Large intestine (tissue), 3 donors: ENCODE data around the gene PRKCD. TPM values are rescaled to one million over a fixed set of nuclear protein-coding genes. Genes with fewer than 3 reads are reported as not detected.

ENCODE experiments used
- DNase-seq, 2 donors: peaks; one replicate each; pipeline versions ENCODE4 v3.0.0 to v3.0.0-alpha.2; 2013
- H3K27ac ChIP-seq: one replicate; pipeline ENCODE4 v1.5.1; 2013; ENCODE audit warnings: low read length
- H3K27me3 ChIP-seq: 2 replicates; pipeline ENCODE4 v1.6.1; 2013; ENCODE audit warnings: low read length; ENCODE audit not compliant: control insufficient read depth, insufficient read depth
- H3K36me3 ChIP-seq: 2 replicates; pipeline ENCODE4 v1.6.1; 2013; ENCODE audit warnings: low read length; ENCODE audit not compliant: control insufficient read depth, insufficient read depth
- H3K4me1 ChIP-seq: one replicate; pipeline ENCODE4 v1.6.1; 2013; ENCODE audit warnings: low read length; ENCODE audit not compliant: control insufficient read depth, insufficient read depth
- H3K4me3 ChIP-seq: one replicate; pipeline ENCODE4 v1.5.1; 2013; ENCODE audit warnings: low read length
- H3K9me3 ChIP-seq: one replicate; pipeline ENCODE4 v1.6.1; 2013; ENCODE audit warnings: mild to moderate bottlenecking, low read depth, low read length, moderate library complexity; ENCODE audit not compliant: control insufficient read depth
- WGBS: methylation state at CpG from one replicate; pipeline ENCODE4 v1.1.5; 2013; ENCODE audit warnings: low lambda C conversion rate; ENCODE audit not compliant: insufficient coverage; 5-methylcytosine and 5-hydroxymethylcytosine counted together
- polyA plus RNA-seq: library from polyadenylated mRNA; unstranded; fragments of 120-200 nt; gene quantifications from one replicate; pipeline ENCODE4 v1.2.1, GENCODE V29; 2013

The PRKCD gene
- polyA plus RNA-seq, 1 donor: 37.0 TPM

DNA sequence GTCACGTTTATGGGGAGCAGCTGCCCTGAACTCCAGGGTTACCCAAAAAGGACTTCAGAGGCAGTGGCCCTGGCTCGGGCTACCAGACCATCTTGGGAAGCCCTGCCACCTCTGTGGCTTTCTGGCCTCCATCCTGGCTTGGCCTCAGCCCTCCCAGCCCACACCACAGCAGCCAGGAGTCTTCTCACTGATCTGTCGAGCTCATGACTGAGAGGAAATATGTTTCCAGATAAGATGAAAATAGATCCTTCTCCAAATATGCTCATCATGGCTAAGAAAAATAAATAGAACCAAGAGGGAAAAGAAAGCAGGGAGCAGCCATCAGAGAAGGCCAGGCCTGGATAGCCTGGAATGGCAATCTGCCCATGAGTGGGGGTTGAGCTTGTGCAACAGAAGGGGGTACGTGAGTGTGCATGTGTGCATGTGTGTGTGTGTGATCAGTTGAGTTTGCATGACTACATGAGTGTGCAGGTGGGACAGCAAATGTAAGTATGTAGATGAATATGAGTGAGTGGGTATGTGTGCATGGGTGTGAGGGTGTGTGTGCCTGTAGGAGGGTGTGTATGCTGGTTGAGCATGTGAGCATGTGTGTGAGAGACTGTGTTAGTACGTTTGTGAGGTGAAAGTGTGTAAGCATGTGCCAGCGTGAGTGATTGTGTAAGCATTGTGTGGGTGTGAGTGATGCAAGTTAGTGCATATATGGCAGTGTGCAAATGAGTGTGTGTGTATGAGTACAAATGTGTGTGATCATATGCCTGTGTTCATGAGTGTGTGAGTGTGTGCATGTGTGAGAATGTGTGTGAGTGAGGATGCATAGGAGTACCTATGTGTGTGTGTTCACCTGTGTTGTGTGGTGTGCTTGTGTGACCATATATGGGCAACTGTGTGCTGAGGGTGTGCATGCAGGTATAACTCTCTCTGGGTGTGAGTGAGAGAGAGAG, 20.8 kb upstream of the PRKCD start:
- H3K27ac ChIP-seq: no peak overlapping the region
- no peak overlapping the region for H3K4me3 ChIP-seq
- no peaks in the 10 kb centered on the region for H3K27me3 ChIP-seq
- H3K9me3 ChIP-seq: no peaks in the 10 kb centered on the region
- DNase-seq: no peak
- no peaks in the 10 kb centered on the region for H3K4me1 ChIP-seq
- WGBS: no CpG with 5 or more reads among the region's 6 CpGs
- no peaks in the 10 kb centered on the region for H3K36me3 ChIP-seq

DNA sequence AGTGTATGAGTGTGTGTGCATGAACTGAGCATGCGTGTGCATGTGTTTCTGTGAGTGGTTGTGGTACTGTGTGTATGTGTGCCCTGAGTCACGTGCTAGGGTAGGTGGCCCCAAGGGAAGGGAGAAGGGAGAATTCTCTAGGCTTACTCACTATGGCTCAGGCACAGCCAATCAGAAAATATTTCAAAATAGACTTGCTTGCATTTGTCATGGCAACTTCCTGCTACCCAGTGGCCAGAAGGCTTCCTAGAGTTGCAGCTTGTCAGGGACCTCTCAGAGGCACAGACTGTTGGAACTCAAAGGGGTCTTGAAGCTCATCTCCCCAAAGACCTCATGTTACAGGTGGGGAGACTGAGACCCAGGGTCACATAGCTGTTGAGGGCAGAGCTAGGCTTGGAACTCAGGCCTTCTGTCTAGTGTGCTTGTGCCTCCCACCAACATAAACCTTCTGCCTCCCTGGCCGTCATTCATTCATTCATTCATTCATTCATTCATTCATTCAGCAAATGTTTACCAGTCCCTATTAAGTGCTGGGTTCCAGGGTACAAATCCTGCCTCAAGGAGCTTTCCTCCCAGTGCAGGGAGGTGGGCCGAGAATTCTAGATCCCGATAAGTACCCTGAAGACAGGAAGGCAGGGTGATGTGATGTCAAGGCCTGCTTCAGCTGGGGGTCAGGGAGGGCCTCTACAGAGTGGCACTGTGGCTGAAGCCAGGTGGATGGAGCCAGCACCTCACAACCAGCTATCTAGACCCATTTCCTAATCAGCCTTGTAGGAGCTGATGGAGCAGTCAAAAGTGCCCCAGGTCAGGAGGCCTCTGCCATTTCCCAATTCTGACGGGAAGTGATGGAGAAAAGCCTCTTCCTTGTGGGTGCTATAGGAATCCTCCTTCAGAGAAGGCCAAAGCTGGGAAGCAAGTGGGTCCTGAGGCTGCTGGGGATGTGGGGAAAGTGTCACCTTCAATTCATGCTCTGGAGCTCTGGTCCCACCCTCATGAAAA, 19.9 kb upstream of the PRKCD start:
- Histone ChIP-seq H3K4me3 (no peak overlapping the region), H3K27me3 (no peaks in the 10 kb centered on the region), H3K36me3 (no peaks in the 10 kb centered on the region), H3K27ac (no peak overlapping the region), H3K9me3 (no peaks in the 10 kb centered on the region), H3K4me1 (peaks cover 8% of the 10 kb centered on the region)
- no peak for DNase-seq
- WGBS: no CpG with 5 or more reads among the region's 6 CpGs

GRCh38 chr3:53142986-53143385, 18.0 kb upstream of the PRKCD start:
- Histone ChIP-seq H3K4me1 (peaks cover 12% of the 10 kb centered on the region), H3K9me3 (no peaks in the 10 kb centered on the region), H3K27ac (no peak overlapping the region), H3K27me3 (no peaks in the 10 kb centered on the region), H3K36me3 (no peaks in the 10 kb centered on the region), H3K4me3 (no peak overlapping the region)
- no CpG with 5 or more reads among the region's 3 CpGs for WGBS
- no peak for DNase-seq

GRCh38 chr3:53144446-53144845, 16.6 kb upstream of the PRKCD start:
- H3K27ac ChIP-seq: no peak overlapping the region
- no CpG with 5 or more reads among the region's 4 CpGs for WGBS
- H3K4me1 ChIP-seq: peaks cover 12% of the 10 kb centered on the region

DNA sequence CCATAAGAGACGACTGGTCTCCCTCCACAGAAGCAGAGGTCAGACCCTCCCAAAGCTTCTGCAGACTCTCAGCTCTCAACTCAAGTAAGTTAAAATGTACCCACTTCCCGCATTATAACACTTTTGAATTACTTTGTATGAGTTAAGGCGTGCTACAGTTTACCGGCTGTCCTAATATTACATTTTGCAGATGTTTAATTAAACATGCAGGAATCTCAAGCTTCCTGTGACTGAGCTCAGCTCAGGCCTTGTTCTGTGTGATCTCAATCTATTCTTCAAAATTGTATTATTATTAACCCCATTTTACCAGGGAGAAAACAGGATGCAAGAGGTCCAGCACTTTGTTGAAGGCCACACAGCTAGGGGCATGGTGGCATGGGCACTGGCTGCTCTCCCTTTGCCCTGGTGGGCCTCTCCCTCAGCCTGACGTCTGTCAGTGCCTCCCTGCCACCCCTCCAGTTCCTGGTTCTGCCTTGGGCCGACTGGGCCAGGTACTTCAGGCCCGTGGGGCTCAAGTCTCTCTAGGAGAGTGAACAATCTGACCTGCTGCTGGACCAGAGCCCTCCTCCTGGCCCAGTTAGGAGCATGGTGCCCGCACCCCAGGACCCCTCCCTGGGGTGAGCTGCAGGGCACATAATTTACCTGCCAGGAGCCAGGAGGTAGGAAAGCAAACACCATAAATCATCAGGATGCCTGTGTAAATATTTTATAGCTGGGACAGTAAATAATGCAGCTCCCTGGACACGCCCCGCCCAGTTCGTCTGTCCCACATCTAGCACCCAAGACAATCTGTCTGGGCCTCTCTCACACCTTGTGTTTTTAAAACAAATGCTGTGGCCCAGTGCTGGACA, 15.9 kb upstream of the PRKCD start:
- Histone ChIP-seq H3K27me3 (no peaks in the 10 kb centered on the region), H3K9me3 (no peaks in the 10 kb centered on the region), H3K4me1 (peaks cover 12% of the 10 kb centered on the region), H3K27ac (peak overlapping the region; percentile 13), H3K36me3 (no peaks in the 10 kb centered on the region), H3K4me3 (no peak overlapping the region)
- 63% methylated on average over 2 of the region's 11 CpGs for WGBS
- DNase-seq: peak in 1 of 2 donors; percentile 70

More at GRCh38 chr3:53144446-53144845, 16.6 kb upstream of the PRKCD start:
- Histone ChIP-seq H3K27me3 (no peaks in the 10 kb centered on the region), H3K36me3 (no peaks in the 10 kb centered on the region), H3K9me3 (no peaks in the 10 kb centered on the region), H3K4me3 (no peak overlapping the region)
- no peak for DNase-seq

- no peak for DNase-seq
Observed at GRCh38 chr3:53145713-53146080, 15.3 kb upstream of the PRKCD start.

GRCh38 chr3:53146319-53146891, 14.6 kb upstream of the PRKCD start:
- no peaks in the 10 kb centered on the region for H3K27me3 ChIP-seq
- peaks cover 18% of the 10 kb centered on the region for H3K4me1 ChIP-seq
- peak overlapping the region; percentile 16 for H3K27ac ChIP-seq
- 100% methylated on average over 2 of the region's 7 CpGs for WGBS
- no peak for DNase-seq
- H3K9me3 ChIP-seq: no peaks in the 10 kb centered on the region
- H3K4me3 ChIP-seq: no peak overlapping the region
- no peaks in the 10 kb centered on the region for H3K36me3 ChIP-seq

More at GRCh38 chr3:53145713-53146080, 15.3 kb upstream of the PRKCD start:
- H3K36me3 ChIP-seq: no peaks in the 10 kb centered on the region
- H3K27ac ChIP-seq: peak overlapping the region; percentile 16
- no peaks in the 10 kb centered on the region for H3K9me3 ChIP-seq
- no peak overlapping the region for H3K4me3 ChIP-seq
- WGBS: no CpG with 5 or more reads among the region's 3 CpGs
- H3K27me3 ChIP-seq: no peaks in the 10 kb centered on the region
- peaks cover 17% of the 10 kb centered on the region for H3K4me1 ChIP-seq

- Histone ChIP-seq H3K4me1 (peaks cover 18% of the 10 kb centered on the region), H3K36me3 (no peaks in the 10 kb centered on the region), H3K27me3 (no peaks in the 10 kb centered on the region), H3K4me3 (no peak overlapping the region), H3K27ac (no peak overlapping the region), H3K9me3 (no peaks in the 10 kb centered on the region)
- DNase-seq: no peak
- no CpG with 5 or more reads among the region's 11 CpGs for WGBS
Observed at GRCh38 chr3:53147151-53147902, 13.7 kb upstream of the PRKCD start.

DNA sequence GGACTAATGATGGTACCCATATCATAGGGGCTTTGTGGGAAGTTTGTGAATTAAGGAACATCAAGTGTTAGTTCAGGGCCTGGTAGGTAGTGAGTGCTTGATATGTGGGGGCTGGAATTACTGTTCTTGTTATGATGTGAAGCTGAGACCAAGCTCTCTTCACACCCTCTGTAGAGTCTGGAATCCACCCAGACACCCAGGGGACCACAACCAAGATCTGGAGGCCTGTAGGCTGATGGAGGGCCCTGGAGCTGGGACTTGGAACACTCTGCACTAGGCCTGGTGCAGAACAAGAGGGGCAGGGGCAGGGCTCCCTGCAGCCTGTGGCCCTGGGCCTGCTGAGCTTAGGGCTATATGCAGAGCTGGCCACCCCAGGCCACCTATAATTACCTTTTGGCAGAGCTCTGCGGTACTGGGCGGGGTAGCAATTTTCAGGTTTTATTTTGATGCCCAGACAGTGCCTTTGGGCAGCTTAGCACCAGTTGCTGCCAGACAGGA, 13.1 kb upstream of the PRKCD start:
- DNase-seq: no peak
- Histone ChIP-seq H3K4me3 (no peak overlapping the region), H3K9me3 (no peaks in the 10 kb centered on the region), H3K27me3 (no peaks in the 10 kb centered on the region), H3K4me1 (peaks cover 18% of the 10 kb centered on the region), H3K27ac (no peak overlapping the region), H3K36me3 (no peaks in the 10 kb centered on the region)
- no CpG with 5 or more reads among the region's 2 CpGs for WGBS
